ENCODE measurements around the gene NUP133.

DNA sequence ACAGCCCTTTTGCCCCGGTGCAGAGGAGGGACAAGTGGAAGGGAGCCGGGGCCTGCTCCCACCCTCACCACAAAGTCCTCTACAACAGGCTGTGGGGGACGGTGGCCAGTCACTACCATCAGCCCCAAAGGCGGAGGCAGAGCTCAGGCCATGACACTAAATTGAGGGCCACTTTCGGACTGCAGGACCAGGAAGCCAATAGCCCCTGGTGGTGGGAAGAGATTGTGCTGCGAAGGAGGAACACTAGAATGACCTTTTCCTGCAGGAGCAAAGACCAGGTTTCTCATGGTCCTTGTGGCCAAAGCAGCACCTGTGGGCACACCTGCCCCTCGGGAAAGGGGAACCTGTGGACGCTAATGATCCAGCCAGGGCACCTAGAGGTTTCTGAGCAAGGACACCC, 104.6 kb downstream of the NUP133 start:
- TF ChIP-seq POLR2A (IDR thresholded peaks at IDR 0.05; ENCODE audit: low read length) (no peak), GATA1 (IDR thresholded peaks at IDR 0.05; ENCODE audit: low read depth, low read length) (no peak)
